Bronchial epithelial cell (primary cell): ENCODE data around the gene OR5B21. TPM values are rescaled to one million over a fixed set of nuclear protein-coding genes. Genes with fewer than 3 reads are reported as not detected.

Experiments
- DNase-seq: peaks from one replicate; pipeline ENCODE4 v3.0.0-alpha.2; 2010; ENCODE audit warnings: low read depth
- FAIRE-seq: peaks from 2 replicates; lab custom pipeline; 2011; peaks lifted over from hg19 to GRCh38; lab: Jason Lieb, UNC
- H3K27me3 ChIP-seq: 2 replicates; pipeline ENCODE4 v1.5.1; 2011; ENCODE audit warnings: low read length; ENCODE audit not compliant: control insufficient read depth, insufficient read depth
- H3K36me3 ChIP-seq: 2 replicates; pipeline ENCODE4 v1.5.1; 2011; ENCODE audit warnings: low read length; ENCODE audit not compliant: control insufficient read depth, insufficient read depth
- H3K4me3 ChIP-seq: 2 replicates; pipeline ENCODE4 v1.5.1; 2011; ENCODE audit warnings: mild to moderate bottlenecking, low read depth, low read length, control low read depth
- CTCF ChIP-seq: IDR thresholded peaks from 2 replicates; pipeline ENCODE4 v1.5.1; 2011; ENCODE audit warnings: mild to moderate bottlenecking, moderate library complexity, low read length, control low read depth, inconsistent platforms; ENCODE audit not compliant: insufficient read depth, severe bottlenecking
- total RNA-seq: library from RNA; depleted of rRNA; stranded (reverse); fragments of >200 nt; gene quantifications from 2 replicates; pipeline ENCODE4 v1.2.1, GENCODE V29; 2014

Gene OR5B21
- total RNA-seq, 1 donor from 2014 or later, result not detected

- FAIRE-seq, result no peak
- H3K4me3 ChIP-seq, result no peak overlapping the region
- no peak for TF ChIP-seq CTCF
- no peaks in the 10 kb centered on the region for H3K27me3 ChIP-seq
- H3K36me3 ChIP-seq, result no peaks in the 10 kb centered on the region
- DNase-seq, result peak; percentile 25
These were observed 4.5 kb downstream of the OR5B21 start for GRCh38 chr11:58503361-58503856.

DNA sequence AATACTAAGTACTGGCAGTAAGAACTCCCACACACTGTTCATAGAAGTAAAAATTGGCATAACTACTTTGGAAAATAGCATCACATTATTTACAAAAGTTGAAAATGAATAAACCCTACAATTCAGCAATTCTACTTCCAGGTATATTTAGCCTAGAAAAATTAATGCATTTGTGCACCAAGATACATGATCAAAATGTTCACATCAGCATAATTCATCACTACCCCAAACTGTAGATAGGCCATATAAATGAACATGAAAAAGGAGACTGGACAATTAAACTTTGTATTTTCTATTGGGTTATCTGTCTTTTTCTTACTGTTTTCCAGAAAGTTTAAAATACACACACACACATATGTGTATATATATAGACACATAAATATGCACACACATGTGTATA, 5.9 kb downstream of the OR5B21 start:
- DNase-seq, result no peak
- Histone ChIP-seq H3K4me3 (no peak overlapping the region), H3K27me3 (no peaks in the 10 kb centered on the region), H3K36me3 (no peaks in the 10 kb centered on the region)
- no peak for FAIRE-seq
- TF ChIP-seq CTCF, result no peak

- no peak for DNase-seq
- H3K27me3 ChIP-seq, result no peaks in the 10 kb centered on the region
- H3K4me3 ChIP-seq, result no peak overlapping the region
- no peak for FAIRE-seq
- no peaks in the 10 kb centered on the region for H3K36me3 ChIP-seq
- no peak for TF ChIP-seq CTCF
These were observed 9.4 kb downstream of the OR5B21 start for GRCh38 chr11:58498464-58498863.

DNA sequence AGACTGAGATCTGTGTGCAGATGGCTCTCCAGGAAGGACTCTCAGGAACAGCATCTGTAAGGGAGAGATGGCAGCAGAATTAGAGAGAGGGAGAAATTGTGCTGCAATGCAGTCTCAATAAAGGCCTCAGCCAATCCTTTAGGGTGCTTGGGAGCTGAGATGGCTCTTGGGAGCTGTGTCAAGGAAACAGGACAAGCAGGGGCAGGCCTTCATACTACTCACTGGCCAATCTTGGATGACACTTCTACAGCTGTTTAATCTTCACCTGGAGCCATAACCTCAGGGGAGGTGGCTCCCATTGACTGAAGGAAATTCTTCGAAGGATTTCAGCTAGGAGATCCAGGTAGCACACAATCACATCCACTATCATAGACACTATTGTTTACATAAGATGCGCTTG, 10.0 kb downstream of the OR5B21 start:
- H3K4me3 ChIP-seq, result no peak overlapping the region
- DNase-seq (peak; percentile 80), FAIRE-seq (peak; percentile 66)
- no peaks in the 10 kb centered on the region for H3K27me3 ChIP-seq
- no peak for TF ChIP-seq CTCF
- H3K36me3 ChIP-seq, result no peaks in the 10 kb centered on the region

DNA sequence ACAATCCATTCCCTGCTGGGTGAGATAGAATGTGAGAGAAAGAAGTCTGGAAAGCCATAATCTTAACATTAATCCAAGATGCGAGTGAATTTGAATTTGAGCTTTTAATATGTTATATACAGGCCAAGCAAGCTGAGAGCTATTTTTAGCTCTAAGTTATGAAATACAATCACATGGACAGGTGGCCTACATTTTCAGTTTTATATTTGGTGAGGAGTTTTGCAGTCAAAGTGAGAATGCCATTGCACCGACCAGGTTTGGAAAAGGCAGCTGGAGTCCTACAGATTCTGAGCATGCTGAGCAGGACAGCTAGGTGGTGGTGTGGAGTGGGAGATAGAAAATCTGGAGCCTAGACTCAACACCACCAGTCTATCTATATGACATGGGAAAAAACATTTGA, 12.0 kb downstream of the OR5B21 start:
- FAIRE-seq (no peak), DNase-seq (no peak)
- Histone ChIP-seq H3K27me3 (no peaks in the 10 kb centered on the region), H3K36me3 (no peaks in the 10 kb centered on the region), H3K4me3 (no peak overlapping the region)
- TF ChIP-seq CTCF, result no peak

DNA sequence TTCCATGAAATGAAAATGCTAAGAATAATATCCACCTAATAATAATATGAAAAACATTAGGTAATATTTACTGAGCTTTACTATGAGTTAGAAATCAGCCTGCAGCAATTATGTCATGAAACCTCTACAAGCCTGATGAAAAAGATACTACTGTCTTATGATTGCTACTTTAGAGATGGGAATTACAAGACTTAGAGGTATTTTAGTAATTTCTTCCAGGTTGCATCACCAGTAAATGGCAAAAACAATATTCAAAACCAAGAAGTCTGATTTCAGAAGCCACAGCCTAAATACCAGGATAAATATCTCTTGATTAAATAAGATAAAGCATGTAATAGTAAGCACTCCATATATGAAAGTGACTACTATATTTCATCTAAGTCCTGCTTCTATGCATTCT, 13.8 kb downstream of the OR5B21 start:
- DNase-seq (peak; percentile 45), FAIRE-seq (no peak)
- Histone ChIP-seq H3K36me3 (no peaks in the 10 kb centered on the region), H3K4me3 (no peak overlapping the region), H3K27me3 (no peaks in the 10 kb centered on the region)
- TF ChIP-seq CTCF, result no peak
